SK-N-SH treated with all-trans-retinoic acid at 6 μM for 48 hours (cell line): Measurements from ENCODE around the gene PACS1.

Source experiments
- ARNTL ChIP-seq: fragments of 450-650 bp; formaldehyde crosslinking; IDR thresholded peaks from 2 replicates; pipeline ENCODE4 v1.5.0; 2020; ENCODE audit warnings: low read depth, mild to moderate bottlenecking, moderate library complexity, borderline replicate concordance
- CSDC2 ChIP-seq: fragments of 250-450 bp; sonication (Bioruptor Pico); IDR thresholded peaks from 2 replicates; pipeline ENCODE4 v1.5.0; 2020; ENCODE audit warnings: mild to moderate bottlenecking, moderate library complexity
- GLIS3 ChIP-seq: fragments of 250-450 bp; sonication (Bioruptor Pico); IDR thresholded peaks from 2 replicates; pipeline ENCODE4 v1.5.0; 2020; ENCODE audit warnings: mild to moderate bottlenecking, moderate library complexity
- OSR1 ChIP-seq: fragments of 250-450 bp; sonication (Bioruptor Pico); IDR thresholded peaks from 2 replicates; pipeline ENCODE4 v1.8.0; 2022; ENCODE audit warnings: moderate library complexity, mild to moderate bottlenecking, inconsistent platforms
- RARB ChIP-seq: fragments of 250-450 bp; sonication (Bioruptor Pico); IDR thresholded peaks from 2 replicates; pipeline ENCODE4 v1.8.0; 2021; ENCODE audit warnings: mild to moderate bottlenecking, moderate library complexity
- TOX ChIP-seq: fragments of 250-450 bp; sonication (Bioruptor Pico); IDR thresholded peaks from 2 replicates; pipeline ENCODE4 v1.8.0; 2021; ENCODE audit warnings: mild to moderate bottlenecking, moderate library complexity, borderline replicate concordance
- ZFP3 ChIP-seq: fragments of 250-450 bp; sonication (Bioruptor Pico); IDR thresholded peaks from 2 replicates; pipeline ENCODE4 v1.5.0; 2020; ENCODE audit warnings: mild to moderate bottlenecking, moderate library complexity
- ZFP30 ChIP-seq: fragments of 450-650 bp; formaldehyde crosslinking; IDR thresholded peaks from 2 replicates; pipeline ENCODE4 v1.5.0; 2022; ENCODE audit warnings: mild to moderate bottlenecking, moderate library complexity
- ZNF565 ChIP-seq: fragments of 450-650 bp; formaldehyde crosslinking; conservative IDR thresholded peaks from 2 replicates; pipeline ENCODE4 v1.5.0; 2020; ENCODE audit warnings: low read depth, mild to moderate bottlenecking, moderate library complexity
- TF ChIP-seq, protein P1 (sequence below): fragments of 250-450 bp; sonication (Bioruptor Pico); IDR thresholded peaks from 2 replicates; pipeline ENCODE4 v1.5.1; 2020; ENCODE audit warnings: low read depth, mild to moderate bottlenecking, moderate library complexity
- TF ChIP-seq, protein P2 (sequence below): fragments of 250-450 bp; sonication (Bioruptor Pico); IDR thresholded peaks from 2 replicates; pipeline ENCODE4 v1.8.0; 2021; ENCODE audit warnings: low read depth, mild to moderate bottlenecking, moderate library complexity, borderline replicate concordance
- TF ChIP-seq, protein P3 (sequence below): fragments of 250-450 bp; sonication (Bioruptor Pico); IDR thresholded peaks from 2 replicates; pipeline ENCODE4 v1.8.0; 2020; ENCODE audit warnings: mild to moderate bottlenecking, moderate library complexity, borderline replicate concordance
- TF ChIP-seq, protein P4 (sequence below): fragments of 250-450 bp; sonication (Bioruptor Pico); IDR thresholded peaks from 2 replicates; pipeline ENCODE4 v1.5.0; 2020; ENCODE audit warnings: mild to moderate bottlenecking, moderate library complexity

DNA sequence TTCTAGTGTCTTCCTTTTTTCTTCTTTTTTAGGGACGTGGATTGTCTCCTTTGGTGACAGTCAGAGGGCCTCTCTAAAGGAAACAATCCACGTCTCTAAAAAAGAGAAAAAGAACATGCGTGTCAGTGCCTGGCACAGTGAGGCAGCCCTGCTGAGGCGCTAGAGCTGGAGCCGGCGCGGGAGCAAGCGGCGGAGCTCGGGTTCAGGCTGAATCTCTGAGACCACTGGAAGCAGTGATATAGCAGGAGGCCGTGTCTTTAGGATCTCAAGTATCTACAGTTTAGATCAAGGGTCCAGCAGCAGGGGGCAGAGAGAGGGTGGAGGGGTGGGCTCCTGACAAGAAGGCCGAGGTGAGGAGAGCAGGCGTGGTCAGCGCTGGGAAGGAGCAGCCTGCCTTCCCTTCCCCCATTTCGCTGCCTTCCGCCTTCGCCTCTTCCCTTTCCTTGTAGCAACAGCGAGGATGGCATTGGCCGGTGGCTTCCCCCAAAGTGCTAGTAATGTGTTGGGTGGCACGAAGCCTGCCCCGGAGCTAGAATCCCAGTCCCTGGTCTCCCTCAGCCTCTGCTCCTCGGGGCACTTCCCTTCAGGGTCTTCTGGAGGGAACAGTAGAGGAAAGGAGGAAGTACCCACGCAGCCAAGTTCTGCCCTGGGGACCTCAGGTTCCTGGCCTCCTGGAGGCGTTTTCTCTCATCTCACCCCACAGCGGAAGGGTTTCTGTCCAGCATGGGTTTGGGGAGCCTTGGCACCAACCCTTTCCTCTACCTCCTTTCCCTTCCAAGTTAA is 170.1 kb downstream of the PACS1 start:
- no peak for TF ChIP-seq OSR1
- TF ChIP-seq ZFP3 (CRISPR knock-in tag) = no peak
- no peak for TF ChIP-seq ZFP30 (CRISPR knock-in tag)
- TF ChIP-seq, protein P1, sequence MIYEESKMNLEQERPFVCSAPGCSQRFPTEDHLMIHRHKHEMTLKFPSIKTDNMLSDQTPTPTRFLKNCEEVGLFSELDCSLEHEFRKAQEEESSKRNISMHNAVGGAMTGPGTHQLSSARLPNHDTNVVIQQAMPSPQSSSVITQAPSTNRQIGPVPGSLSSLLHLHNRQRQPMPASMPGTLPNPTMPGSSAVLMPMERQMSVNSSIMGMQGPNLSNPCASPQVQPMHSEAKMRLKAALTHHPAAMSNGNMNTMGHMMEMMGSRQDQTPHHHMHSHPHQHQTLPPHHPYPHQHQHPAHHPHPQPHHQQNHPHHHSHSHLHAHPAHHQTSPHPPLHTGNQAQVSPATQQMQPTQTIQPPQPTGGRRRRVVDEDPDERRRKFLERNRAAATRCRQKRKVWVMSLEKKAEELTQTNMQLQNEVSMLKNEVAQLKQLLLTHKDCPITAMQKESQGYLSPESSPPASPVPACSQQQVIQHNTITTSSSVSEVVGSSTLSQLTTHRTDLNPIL (CRISPR knock-in tag) = no peak
- TF ChIP-seq RARB (CRISPR knock-in tag) = no peak
- no peak for TF ChIP-seq TOX (CRISPR knock-in tag)
- no peak for TF ChIP-seq CSDC2 (CRISPR knock-in tag)
- no peak for TF ChIP-seq ARNTL (CRISPR knock-in tag)
- TF ChIP-seq, protein P2, sequence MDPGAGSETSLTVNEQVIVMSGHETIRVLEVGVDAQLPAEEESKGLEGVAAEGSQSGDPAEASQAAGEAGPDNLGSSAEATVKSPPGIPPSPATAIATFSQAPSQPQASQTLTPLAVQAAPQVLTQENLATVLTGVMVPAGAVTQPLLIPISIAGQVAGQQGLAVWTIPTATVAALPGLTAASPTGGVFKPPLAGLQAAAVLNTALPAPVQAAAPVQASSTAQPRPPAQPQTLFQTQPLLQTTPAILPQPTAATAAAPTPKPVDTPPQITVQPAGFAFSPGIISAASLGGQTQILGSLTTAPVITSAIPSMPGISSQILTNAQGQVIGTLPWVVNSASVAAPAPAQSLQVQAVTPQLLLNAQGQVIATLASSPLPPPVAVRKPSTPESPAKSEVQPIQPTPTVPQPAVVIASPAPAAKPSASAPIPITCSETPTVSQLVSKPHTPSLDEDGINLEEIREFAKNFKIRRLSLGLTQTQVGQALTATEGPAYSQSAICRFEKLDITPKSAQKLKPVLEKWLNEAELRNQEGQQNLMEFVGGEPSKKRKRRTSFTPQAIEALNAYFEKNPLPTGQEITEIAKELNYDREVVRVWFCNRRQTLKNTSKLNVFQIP (CRISPR knock-in tag) = no peak
- TF ChIP-seq ZNF565 = no peak
- no peak for TF ChIP-seq GLIS3 (CRISPR knock-in tag)
- TF ChIP-seq, protein P3, sequence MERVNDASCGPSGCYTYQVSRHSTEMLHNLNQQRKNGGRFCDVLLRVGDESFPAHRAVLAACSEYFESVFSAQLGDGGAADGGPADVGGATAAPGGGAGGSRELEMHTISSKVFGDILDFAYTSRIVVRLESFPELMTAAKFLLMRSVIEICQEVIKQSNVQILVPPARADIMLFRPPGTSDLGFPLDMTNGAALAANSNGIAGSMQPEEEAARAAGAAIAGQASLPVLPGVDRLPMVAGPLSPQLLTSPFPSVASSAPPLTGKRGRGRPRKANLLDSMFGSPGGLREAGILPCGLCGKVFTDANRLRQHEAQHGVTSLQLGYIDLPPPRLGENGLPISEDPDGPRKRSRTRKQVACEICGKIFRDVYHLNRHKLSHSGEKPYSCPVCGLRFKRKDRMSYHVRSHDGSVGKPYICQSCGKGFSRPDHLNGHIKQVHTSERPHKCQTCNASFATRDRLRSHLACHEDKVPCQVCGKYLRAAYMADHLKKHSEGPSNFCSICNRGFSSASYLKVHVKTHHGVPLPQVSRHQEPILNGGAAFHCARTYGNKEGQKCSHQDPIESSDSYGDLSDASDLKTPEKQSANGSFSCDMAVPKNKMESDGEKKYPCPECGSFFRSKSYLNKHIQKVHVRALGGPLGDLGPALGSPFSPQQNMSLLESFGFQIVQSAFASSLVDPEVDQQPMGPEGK = no peak
- TF ChIP-seq, protein P4, sequence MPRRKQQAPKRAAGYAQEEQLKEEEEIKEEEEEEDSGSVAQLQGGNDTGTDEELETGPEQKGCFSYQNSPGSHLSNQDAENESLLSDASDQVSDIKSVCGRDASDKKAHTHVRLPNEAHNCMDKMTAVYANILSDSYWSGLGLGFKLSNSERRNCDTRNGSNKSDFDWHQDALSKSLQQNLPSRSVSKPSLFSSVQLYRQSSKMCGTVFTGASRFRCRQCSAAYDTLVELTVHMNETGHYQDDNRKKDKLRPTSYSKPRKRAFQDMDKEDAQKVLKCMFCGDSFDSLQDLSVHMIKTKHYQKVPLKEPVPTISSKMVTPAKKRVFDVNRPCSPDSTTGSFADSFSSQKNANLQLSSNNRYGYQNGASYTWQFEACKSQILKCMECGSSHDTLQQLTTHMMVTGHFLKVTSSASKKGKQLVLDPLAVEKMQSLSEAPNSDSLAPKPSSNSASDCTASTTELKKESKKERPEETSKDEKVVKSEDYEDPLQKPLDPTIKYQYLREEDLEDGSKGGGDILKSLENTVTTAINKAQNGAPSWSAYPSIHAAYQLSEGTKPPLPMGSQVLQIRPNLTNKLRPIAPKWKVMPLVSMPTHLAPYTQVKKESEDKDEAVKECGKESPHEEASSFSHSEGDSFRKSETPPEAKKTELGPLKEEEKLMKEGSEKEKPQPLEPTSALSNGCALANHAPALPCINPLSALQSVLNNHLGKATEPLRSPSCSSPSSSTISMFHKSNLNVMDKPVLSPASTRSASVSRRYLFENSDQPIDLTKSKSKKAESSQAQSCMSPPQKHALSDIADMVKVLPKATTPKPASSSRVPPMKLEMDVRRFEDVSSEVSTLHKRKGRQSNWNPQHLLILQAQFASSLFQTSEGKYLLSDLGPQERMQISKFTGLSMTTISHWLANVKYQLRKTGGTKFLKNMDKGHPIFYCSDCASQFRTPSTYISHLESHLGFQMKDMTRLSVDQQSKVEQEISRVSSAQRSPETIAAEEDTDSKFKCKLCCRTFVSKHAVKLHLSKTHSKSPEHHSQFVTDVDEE (CRISPR knock-in tag) = no peak
